KMS-11 (cell line): ENCODE results near the gene OSBPL5.

Source experiments
- H2AFZ ChIP-seq: fragments of 200-600 bp; sonication (generic); 2 replicates; pipeline ENCODE4 v1.6.1; 2016; ENCODE audit warnings: antibody characterized with exemption, mixed run types, low read depth
- H3K27ac ChIP-seq: fragments of 200-600 bp; sonication (generic); 2 replicates; pipeline ENCODE4 v1.6.1; 2016; ENCODE audit warnings: mild to moderate bottlenecking, mixed run types
- H3K27me3 ChIP-seq: fragments of 200-600 bp; sonication (generic); 2 replicates; pipeline ENCODE4 v1.6.1; 2017; ENCODE audit warnings: mild to moderate bottlenecking, low read depth, mixed run types, moderate library complexity; ENCODE audit not compliant: insufficient read depth
- H3K36me3 ChIP-seq: fragments of 200-600 bp; sonication (generic); 2 replicates; pipeline ENCODE4 v1.6.1; 2017; ENCODE audit warnings: mild to moderate bottlenecking, mixed run types; ENCODE audit not compliant: insufficient read depth
- H3K4me1 ChIP-seq: fragments of 200-600 bp; sonication (generic); 2 replicates; pipeline ENCODE4 v1.6.1; 2016; ENCODE audit warnings: mild to moderate bottlenecking, low read depth, mixed run types; ENCODE audit not compliant: poor library complexity, severe bottlenecking
- H3K4me2 ChIP-seq: fragments of 200-600 bp; sonication (generic); 2 replicates; pipeline ENCODE4 v1.7.0; 2016; ENCODE audit warnings: mild to moderate bottlenecking, mixed run types
- H3K4me3 ChIP-seq: fragments of 200-600 bp; sonication (generic); IDR thresholded peaks from 2 replicates; pipeline ENCODE4 v1.6.1; 2017; ENCODE audit warnings: low read depth, low read length, mixed read lengths; ENCODE audit not compliant: insufficient read depth
- H3K79me2 ChIP-seq: fragments of 200-600 bp; sonication (generic); 2 replicates; pipeline ENCODE4 v1.6.1; 2016; ENCODE audit warnings: low read depth, mixed run types; ENCODE audit not compliant: insufficient read depth
- H3K9ac ChIP-seq: fragments of 200-600 bp; sonication (generic); 2 replicates; pipeline ENCODE4 v1.6.1; 2016; ENCODE audit warnings: mild to moderate bottlenecking, mixed run types
- H4K20me1 ChIP-seq: fragments of 200-600 bp; sonication (generic); 2 replicates; pipeline ENCODE4 v1.6.1; 2016; ENCODE audit warnings: mild to moderate bottlenecking, mixed run types; ENCODE audit not compliant: insufficient read depth
- CTCF ChIP-seq: fragments of 200-600 bp; sonication (generic); conservative IDR thresholded peaks from 2 replicates; pipeline ENCODE4 v1.6.1; 2017; ENCODE audit warnings: low read depth, mild to moderate bottlenecking, antibody characterized with exemption, low read length, moderate library complexity, mixed read lengths

OSBPL5 gene

GRCh38 chr11:3108183-3108721 is 56.9 kb downstream of the OSBPL5 start:
- TF ChIP-seq CTCF = no peak
- Histone ChIP-seq H3K4me2 (no peak overlapping the region), H3K9ac (no peak overlapping the region), H2AFZ (no peak overlapping the region), H3K27ac (no peak overlapping the region), H3K4me3 (no peak overlapping the region), H3K4me1 (no peaks in the 10 kb centered on the region), H3K79me2 (no peaks in the 10 kb centered on the region), H3K36me3 (no peaks in the 10 kb centered on the region), H3K27me3 (no peaks in the 10 kb centered on the region), H4K20me1 (no peaks in the 10 kb centered on the region)

- Histone ChIP-seq H3K79me2 (no peaks in the 10 kb centered on the region), H3K4me1 (no peaks in the 10 kb centered on the region), H3K4me3 (no peak overlapping the region), H3K9ac (no peak overlapping the region), H3K27ac (no peak overlapping the region), H2AFZ (no peak overlapping the region), H3K27me3 (no peaks in the 10 kb centered on the region), H3K4me2 (no peak overlapping the region), H4K20me1 (no peaks in the 10 kb centered on the region), H3K36me3 (no peaks in the 10 kb centered on the region)
- TF ChIP-seq CTCF = no peak
Observed at GRCh38 chr11:3107608-3108182, 57.4 kb downstream of the OSBPL5 start.

- Histone ChIP-seq H3K27me3 (no peaks in the 10 kb centered on the region), H3K36me3 (no peaks in the 10 kb centered on the region), H3K79me2 (no peaks in the 10 kb centered on the region), H3K9ac (no peak overlapping the region), H3K4me3 (no peak overlapping the region), H3K4me1 (no peaks in the 10 kb centered on the region), H2AFZ (no peak overlapping the region), H3K4me2 (no peak overlapping the region), H3K27ac (no peak overlapping the region), H4K20me1 (no peaks in the 10 kb centered on the region)
- no peak for TF ChIP-seq CTCF
Observed at GRCh38 chr11:3106736-3107524, 58.2 kb downstream of the OSBPL5 start.

GRCh38 chr11:3105791-3106735 is 59.0 kb downstream of the OSBPL5 start:
- H3K4me3 ChIP-seq = no peak overlapping the region
- no peaks in the 10 kb centered on the region for H4K20me1 ChIP-seq
- no peak for TF ChIP-seq CTCF
- no peaks in the 10 kb centered on the region for H3K79me2 ChIP-seq
- H3K4me1 ChIP-seq = no peaks in the 10 kb centered on the region
- no peak overlapping the region for H3K4me2 ChIP-seq
- no peak overlapping the region for H3K27ac ChIP-seq
- H2AFZ ChIP-seq = no peak overlapping the region
- no peak overlapping the region for H3K9ac ChIP-seq
- no peaks in the 10 kb centered on the region for H3K27me3 ChIP-seq
- no peaks in the 10 kb centered on the region for H3K36me3 ChIP-seq
